Body of pancreas (tissue), 4 donors: ENCODE data around the gene DLGAP5. TPM values are rescaled to one million over a fixed set of nuclear protein-coding genes. Genes with fewer than 3 reads are reported as not detected.

ENCODE experiments used
- ATAC-seq: fragments of 150-250 bp; one replicate; pipeline ENCODE4 v1.9.1; 2016
- DNase-seq, 4 donors: peaks; one replicate each; pipeline ENCODE4 v3.0.0-alpha.2; 2019
- H3K27ac ChIP-seq, 4 donors: fragments of 200-600 bp; sonication (generic); 1 replicate in 3 of 4; 2 replicates in 1 of 4; pipeline versions ENCODE4 v1.5.1 to v1.6.1; 2016 to 2019; ENCODE audit warnings: mild to moderate bottlenecking in 1 of 4, mixed read lengths in 1 of 4, moderate library complexity in 1 of 4
- H3K27me3 ChIP-seq, 2 donors: fragments of 200-600 bp; sonication (generic); one replicate each; pipeline ENCODE4 v1.6.0; 2016; ENCODE audit warnings: mild to moderate bottlenecking in 1 of 2
- H3K36me3 ChIP-seq, 2 donors: fragments of 200-600 bp; sonication (generic); replicated peaks in 1 of 2; 2 replicates each; pipeline ENCODE4 v1.5.1; 2016; ENCODE audit warnings: low read depth in 2 of 2; ENCODE audit not compliant: insufficient read depth in 1 of 2
- H3K4me1 ChIP-seq: fragments of 200-600 bp; sonication (generic); one replicate; pipeline ENCODE4 v1.6.0; 2016
- H3K4me3 ChIP-seq, 2 donors: fragments of 200-600 bp; sonication (generic); 1 replicate in 1 of 2; 2 replicates in 1 of 2; pipeline ENCODE4 v1.5.1; 2016 to 2019
- H3K9me3 ChIP-seq, 3 donors: fragments of 200-600 bp; sonication (generic); 1 replicate in 2 of 3; 2 replicates in 1 of 3; pipeline ENCODE4 v1.5.1; 2016
- POLR2A ChIP-seq, 3 donors: fragments of 450-650 bp; IDR thresholded peaks; one replicate each; pipeline ENCODE4 v1.6.1; 2016; ENCODE audit warnings: antibody characterized with exemption in 3 of 3, mild to moderate bottlenecking in 2 of 3
- WGBS, 2 donors: methylation state at CpG; one replicate each; pipeline ENCODE4 v1.1.5; 2017; 5-methylcytosine and 5-hydroxymethylcytosine counted together
- intact Hi-C: fragments of 100-400 bp; cut with DNase I; formaldehyde crosslinking; loops from one replicate; pipeline ENCODE4 v1.15.1; 2023
- total RNA-seq, 2 donors: library from RNA; depleted of rRNA; stranded (reverse); fragments of >200 nt; gene quantifications; one replicate each; pipeline ENCODE4 v1.1.0, GENCODE V29; 2016
- TF ChIP-seq, protein P1 (sequence below), 7 experiments: fragments of 450-650 bp in 4 of 7; fragments of 200-600 bp in 3 of 7; sonication (generic) in 3 of 7; IDR thresholded peaks; one replicate each; pipeline ENCODE4 v1.5.1; 2016 to 2019; ENCODE audit warnings: antibody characterized with exemption in 7 of 7

Gene DLGAP5
- total RNA-seq, 2 donors from 2014 or later = not detected

DNA sequence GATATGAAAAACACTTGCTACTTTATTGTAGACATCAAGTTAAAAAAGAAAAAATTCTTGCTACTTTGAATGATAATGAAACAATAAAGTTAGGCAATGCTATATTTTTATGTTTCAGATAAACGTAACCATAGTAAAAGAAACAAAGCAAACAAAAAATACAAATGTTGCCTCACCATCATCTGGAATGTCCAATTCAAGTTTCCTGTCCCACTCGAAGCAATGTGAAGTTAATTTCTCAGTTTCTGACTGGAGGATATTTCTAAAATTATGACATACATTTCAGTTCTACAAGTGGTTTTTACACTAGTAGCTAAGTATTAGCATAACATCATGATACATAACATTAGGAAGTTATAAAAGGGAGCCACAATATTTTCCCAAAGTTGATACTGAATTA, 20.9 kb downstream of the DLGAP5 start:
- intact Hi-C loops = no loop called here
- no peaks in the 10 kb centered on the region for H3K36me3 ChIP-seq
- no peaks in the 10 kb centered on the region for H3K9me3 ChIP-seq
- H3K27ac ChIP-seq = no peak overlapping the region
- no peak overlapping the region for H3K4me3 ChIP-seq
- H3K4me1 ChIP-seq = no peaks in the 10 kb centered on the region
- ATAC-seq (no peak), DNase-seq (no peak)
- TF ChIP-seq, protein P1, sequence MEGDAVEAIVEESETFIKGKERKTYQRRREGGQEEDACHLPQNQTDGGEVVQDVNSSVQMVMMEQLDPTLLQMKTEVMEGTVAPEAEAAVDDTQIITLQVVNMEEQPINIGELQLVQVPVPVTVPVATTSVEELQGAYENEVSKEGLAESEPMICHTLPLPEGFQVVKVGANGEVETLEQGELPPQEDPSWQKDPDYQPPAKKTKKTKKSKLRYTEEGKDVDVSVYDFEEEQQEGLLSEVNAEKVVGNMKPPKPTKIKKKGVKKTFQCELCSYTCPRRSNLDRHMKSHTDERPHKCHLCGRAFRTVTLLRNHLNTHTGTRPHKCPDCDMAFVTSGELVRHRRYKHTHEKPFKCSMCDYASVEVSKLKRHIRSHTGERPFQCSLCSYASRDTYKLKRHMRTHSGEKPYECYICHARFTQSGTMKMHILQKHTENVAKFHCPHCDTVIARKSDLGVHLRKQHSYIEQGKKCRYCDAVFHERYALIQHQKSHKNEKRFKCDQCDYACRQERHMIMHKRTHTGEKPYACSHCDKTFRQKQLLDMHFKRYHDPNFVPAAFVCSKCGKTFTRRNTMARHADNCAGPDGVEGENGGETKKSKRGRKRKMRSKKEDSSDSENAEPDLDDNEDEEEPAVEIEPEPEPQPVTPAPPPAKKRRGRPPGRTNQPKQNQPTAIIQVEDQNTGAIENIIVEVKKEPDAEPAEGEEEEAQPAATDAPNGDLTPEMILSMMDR (IDR thresholded peaks at IDR 0.05) = no peak
- no peak for TF ChIP-seq POLR2A (IDR thresholded peaks at IDR 0.05)
- H3K27me3 ChIP-seq = no peaks in the 10 kb centered on the region
- 72% methylated on average over 2 of the region's 2 CpGs for WGBS, 2 donors

DNA sequence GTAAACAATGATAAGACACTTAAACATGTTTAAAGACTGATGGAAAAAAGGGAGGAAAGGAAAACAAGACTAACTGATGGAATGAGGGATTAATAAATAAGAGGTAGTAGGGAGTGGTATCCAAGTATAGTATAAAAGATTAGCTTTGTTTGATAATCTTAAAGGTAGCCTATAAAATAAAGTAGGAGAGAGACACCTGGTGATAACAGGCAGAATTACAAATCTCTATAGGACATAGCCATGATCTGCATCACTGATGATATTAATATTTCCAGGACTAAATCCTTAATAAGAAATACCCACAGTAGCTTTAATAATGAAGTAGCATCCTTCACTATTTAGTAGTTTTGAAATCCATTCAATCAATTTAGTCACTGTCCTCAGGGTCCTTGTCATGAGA, 30.4 kb downstream of the DLGAP5 start:
- Histone ChIP-seq H3K27ac (no peak overlapping the region), H3K4me1 (no peaks in the 10 kb centered on the region), H3K9me3 (no peaks in the 10 kb centered on the region), H3K36me3 (no peaks in the 10 kb centered on the region), H3K27me3 (no peaks in the 10 kb centered on the region), H3K4me3 (no peak overlapping the region)
- no peak for DNase-seq
- intact Hi-C loops = loop anchor here (5.0 kb wide), 1 partner anchor 74 kb away; no protein-coding TSS in a partner anchor
- TF ChIP-seq, protein P1 (IDR thresholded peaks at IDR 0.05) = peak; percentile 40 to 82 (median 74)
- no peak for TF ChIP-seq POLR2A (IDR thresholded peaks at IDR 0.05)
- ATAC-seq = peak; percentile 68

DNA sequence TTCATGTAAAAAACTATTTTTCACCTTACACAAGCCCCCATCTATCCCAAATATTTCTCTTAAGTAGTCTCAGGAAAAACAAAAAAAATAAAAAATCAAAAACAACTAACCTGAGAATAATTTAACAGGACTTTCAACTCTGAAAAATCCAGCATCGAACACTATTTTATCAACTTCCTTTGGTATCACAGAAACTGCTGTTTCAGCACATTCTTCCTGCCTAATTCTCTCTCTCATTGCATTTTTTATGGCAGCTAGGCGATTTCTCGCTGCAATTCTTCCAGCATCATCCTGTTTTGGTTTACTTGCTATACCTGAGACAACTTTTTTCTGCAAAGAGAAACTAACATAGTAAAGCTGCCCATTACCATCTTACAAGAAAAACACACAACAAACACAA, 33.0 kb downstream of the DLGAP5 start:
- Histone ChIP-seq H3K9me3 (no peaks in the 10 kb centered on the region), H3K27ac (no peak overlapping the region), H3K36me3 (no peaks in the 10 kb centered on the region), H3K4me1 (no peaks in the 10 kb centered on the region), H3K27me3 (no peaks in the 10 kb centered on the region), H3K4me3 (no peak overlapping the region)
- ATAC-seq (no peak), DNase-seq (no peak)
- intact Hi-C loops = no loop called here
- TF ChIP-seq POLR2A (IDR thresholded peaks at IDR 0.05) = no peak
- TF ChIP-seq, protein P1 (IDR thresholded peaks at IDR 0.05) = no peak
- WGBS, 2 donors = 72 to 80% methylated on average over 3 of the region's 3 CpGs

DNA sequence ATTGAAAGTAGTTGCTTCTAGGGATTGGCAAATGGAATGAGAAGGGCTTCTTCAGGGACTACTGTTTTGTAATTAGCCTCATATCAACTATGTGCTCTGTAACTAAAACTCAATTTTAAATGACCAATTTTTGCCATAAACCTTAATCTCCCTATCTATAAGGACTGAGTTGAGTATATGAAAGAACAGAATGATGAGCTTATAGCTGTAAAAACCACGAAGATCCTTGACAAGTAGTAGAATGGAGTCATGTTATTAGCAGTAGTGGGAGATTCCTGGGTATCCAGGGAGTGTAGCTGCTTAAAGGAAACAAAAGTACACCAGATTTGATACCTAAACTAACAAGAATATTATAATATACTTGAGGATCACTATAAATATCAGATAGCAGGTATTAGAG, 34.3 kb downstream of the DLGAP5 start:
- Histone ChIP-seq H3K4me1 (no peaks in the 10 kb centered on the region), H3K27ac (no peak overlapping the region), H3K36me3 (no peaks in the 10 kb centered on the region), H3K9me3 (no peaks in the 10 kb centered on the region), H3K4me3 (no peak overlapping the region), H3K27me3 (no peaks in the 10 kb centered on the region)
- 67 to 74% methylated on average over 1 of the region's 1 CpG for WGBS, 2 donors
- TF ChIP-seq, protein P1 (IDR thresholded peaks at IDR 0.05) = no peak
- no peak for TF ChIP-seq POLR2A (IDR thresholded peaks at IDR 0.05)
- intact Hi-C loops = no loop called here
- no peak for ATAC-seq
- no peak for DNase-seq

DNA sequence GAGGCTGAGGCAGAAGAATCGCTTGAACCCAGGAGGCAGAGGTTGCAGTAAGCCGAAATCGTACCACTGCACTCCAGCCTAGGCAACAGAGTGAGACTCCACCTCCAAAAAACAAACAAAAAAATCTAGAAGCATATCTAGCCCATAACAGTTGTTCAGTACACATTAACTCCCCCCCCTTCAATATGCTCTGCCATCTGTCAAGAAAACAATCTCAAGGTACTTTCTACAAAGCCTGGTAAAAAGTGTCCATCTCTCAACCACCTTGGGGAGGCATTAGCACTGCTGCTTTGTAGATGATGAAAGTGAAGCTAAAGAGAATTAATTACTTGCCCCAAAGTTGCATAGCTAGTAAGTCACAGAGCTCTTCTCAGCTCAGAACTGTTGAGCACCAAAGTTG, 37.4 kb downstream of the DLGAP5 start:
- intact Hi-C loops = no loop called here
- no peak for TF ChIP-seq POLR2A (IDR thresholded peaks at IDR 0.05)
- TF ChIP-seq, protein P1 (IDR thresholded peaks at IDR 0.05) = no peak
- no peak for DNase-seq

More for the DNA sequence above, 37.4 kb downstream of the DLGAP5 start:
- Histone ChIP-seq H3K9me3 (no peaks in the 10 kb centered on the region), H3K4me3 (no peak overlapping the region), H3K27ac (no peak overlapping the region), H3K4me1 (no peaks in the 10 kb centered on the region), H3K36me3 (no peaks in the 10 kb centered on the region), H3K27me3 (no peaks in the 10 kb centered on the region)
- 84 to 93% methylated on average over 3 of the region's 3 CpGs for WGBS, 2 donors
- no peak for ATAC-seq
